Heart right ventricle (tissue), 16 donors: Measurements from ENCODE around the gene ARFGAP1. TPM values are rescaled to one million over a fixed set of nuclear protein-coding genes. Genes with fewer than 3 reads are reported as not detected.

Experiments
- ATAC-seq, 8 donors: fragments of 200-7000 bp; cut with Tn5 transposase; one replicate each; pipeline ENCODE4 v1.9.1; 2020; ENCODE audit warnings: mild to moderate bottlenecking in 8 of 8, moderate library complexity in 8 of 8, moderate number of reproducible peaks in 1 of 8
- DNase-seq, 2 donors: peaks; one replicate each; pipeline ENCODE4 v3.0.0-alpha.2; 2020
- H3K27ac ChIP-seq, 10 donors: fragments of 200-600 bp; sonication (generic) in 2 of 10; one replicate each; pipeline versions ENCODE4 v1.5.0 to v1.8.0; 2020 to 2022; ENCODE audit warnings: mild to moderate bottlenecking in 3 of 10
- H3K27me3 ChIP-seq, 7 donors: fragments of 200-600 bp; one replicate each; pipeline ENCODE4 v1.8.0; 2021 to 2022; ENCODE audit warnings: mild to moderate bottlenecking in 2 of 7
- H3K36me3 ChIP-seq, 9 donors: fragments of 200-600 bp; sonication (generic) in 1 of 9; one replicate each; pipeline versions ENCODE4 v1.5.0 to v1.8.0; 2020 to 2022; ENCODE audit warnings: mild to moderate bottlenecking in 2 of 9
- H3K4me1 ChIP-seq, 9 donors: fragments of 200-600 bp; sonication (generic) in 1 of 9; one replicate each; pipeline versions ENCODE4 v1.5.0 to v1.8.0; 2020 to 2022; ENCODE audit warnings: mild to moderate bottlenecking in 4 of 9
- H3K4me3 ChIP-seq, 10 donors: fragments of 200-600 bp; sonication (generic) in 2 of 10; one replicate each; pipeline versions ENCODE4 v1.5.0 to v1.8.0; 2020 to 2022; ENCODE audit warnings: mild to moderate bottlenecking in 7 of 10, moderate library complexity in 2 of 10
- H3K9me3 ChIP-seq, 11 donors: fragments of 200-600 bp in 10 of 11; sonication (generic) in 2 of 11; one replicate each; pipeline versions ENCODE4 v1.5.0 to v1.8.0; 2013 to 2022; ENCODE audit warnings: mild to moderate bottlenecking in 2 of 11, control low read depth in 1 of 11, moderate library complexity in 1 of 11
- WGBS, 2 donors: extraction: QIAGEN DNeasy Blood & Tissue Kit; methylation state at CpG; one replicate each; pipeline ENCODE4 v1.1.7; 2013; ENCODE audit warnings: inconsistent platforms in 1 of 2; 5-methylcytosine and 5-hydroxymethylcytosine counted together
- intact Hi-C, 10 donors: fragments of 100-400 bp; cut with DNase I; formaldehyde crosslinking; loops; one replicate each; pipeline versions ENCODE4 v1.11.1 to v1.14.2; 2022
- polyA plus RNA-seq, 2 donors: library from polyadenylated mRNA; stranded (reverse); fragments of 200-250 nt; gene quantifications; one replicate each; pipeline ENCODE4 v1.2.3, GENCODE V29; 2013
- total RNA-seq, 10 donors: library from RNA; stranded (reverse); fragmentation: NEBNext Ultra II Directional in 3 of 10; extraction: Animal tissue kit (Norgen Biotek cat#: 25700) in 3 of 10; gene quantifications; one replicate each; pipeline versions ENCODE4 v1.2.1 to v1.2.4, GENCODE V29; 2021 to 2023
- TF ChIP-seq, protein P1 (sequence below), 9 donors: fragments of 200-600 bp; sonication (generic) in 2 of 9; IDR thresholded peaks; one replicate each; pipeline versions ENCODE4 v1.5.0 to v1.8.0; 2021 to 2022; ENCODE audit warnings: antibody characterized with exemption in 9 of 9, mild to moderate bottlenecking in 5 of 9, moderate library complexity in 1 of 9
- donor health status: Arrhythmogenic right ventricular cardiomyopathy.
- donor health status: ischemic (EF 13 %, LVEDD 7.1; RV severe dilation, severe dysfunction).
- donor health status: healthy with polysubstance abuse.
- donor health status: DM: no; HTN: yes; CAD: no.
- donor health status: DM: no; HTN: no; CAD: no.
- donor health status: ischemic (EF 25% LVEDD 6.9; RV normal size, moderate dysfunction).
- donor health status: ischemic (EF 25% LVEDD 5.7; RV mildly dilated, moderate dysfunction).
- donor health status: healthy.
- donor health status: DM: yes; HTN: yes; CAD: no.
- donor health status: Ischemic cardiomyopathy.
- donor health status: ischemic (EF 35%, LVEDD 5.7; RV mildly dilated, moderate dysfunction).
- donor health status: nonischemic (EF 11% LVEDD 7.7; RV severe dilation, severe dysfunction).
- donor health status: DM: yes; HTN: yes; CAD: no.
- donor health status: PGD.
- donor health status: ischemic (EF 29% LVEDD 5.4; RV normal size, mild dysfunction).
- donor health status: nonischemic (EF 23%, LVEDD 6.1; RV moderate dilation, normal function).

ARFGAP1 gene
- total and polyA plus RNA-seq, 12 donors: 20.4 to 72.6 (median 32.3) TPM

DNA sequence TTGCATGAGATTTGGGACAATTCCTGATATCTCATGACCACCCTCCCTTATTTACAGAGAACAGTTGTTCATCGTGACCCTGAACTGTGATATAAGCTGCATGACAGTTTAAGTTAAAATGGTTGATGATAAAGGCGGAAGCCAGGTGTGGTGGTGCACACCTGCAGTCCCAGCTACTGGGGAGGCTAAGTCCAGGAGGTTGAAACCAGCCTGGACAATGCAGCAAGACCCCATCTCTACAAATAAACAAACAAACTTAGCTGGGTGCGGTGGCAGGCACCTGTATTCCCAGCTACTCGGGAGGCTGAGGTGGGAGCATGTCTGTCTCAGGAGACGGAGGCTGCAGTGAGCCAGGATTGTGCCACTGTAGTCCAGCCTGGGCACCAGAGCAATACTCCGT lies 44.4 kb downstream of the ARFGAP1 start:
- Histone ChIP-seq H3K27me3 (peaks cover 0 to 25% (median 5%) of the 10 kb centered on the region in 7 donors), H3K4me3 (no peak overlapping the region), H3K4me1 (peaks cover 0 to 22% (median 0%) of the 10 kb centered on the region in 9 donors), H3K9me3 (no peaks in the 10 kb centered on the region), H3K36me3 (no peaks in the 10 kb centered on the region), H3K27ac (no peak overlapping the region)
- ATAC-seq (no peak), DNase-seq (no peak)
- WGBS, 2 donors: 81 to 94% methylated on average over 6 of the region's 6 CpGs
- intact Hi-C loops: no loop called here
- TF ChIP-seq, protein P1, sequence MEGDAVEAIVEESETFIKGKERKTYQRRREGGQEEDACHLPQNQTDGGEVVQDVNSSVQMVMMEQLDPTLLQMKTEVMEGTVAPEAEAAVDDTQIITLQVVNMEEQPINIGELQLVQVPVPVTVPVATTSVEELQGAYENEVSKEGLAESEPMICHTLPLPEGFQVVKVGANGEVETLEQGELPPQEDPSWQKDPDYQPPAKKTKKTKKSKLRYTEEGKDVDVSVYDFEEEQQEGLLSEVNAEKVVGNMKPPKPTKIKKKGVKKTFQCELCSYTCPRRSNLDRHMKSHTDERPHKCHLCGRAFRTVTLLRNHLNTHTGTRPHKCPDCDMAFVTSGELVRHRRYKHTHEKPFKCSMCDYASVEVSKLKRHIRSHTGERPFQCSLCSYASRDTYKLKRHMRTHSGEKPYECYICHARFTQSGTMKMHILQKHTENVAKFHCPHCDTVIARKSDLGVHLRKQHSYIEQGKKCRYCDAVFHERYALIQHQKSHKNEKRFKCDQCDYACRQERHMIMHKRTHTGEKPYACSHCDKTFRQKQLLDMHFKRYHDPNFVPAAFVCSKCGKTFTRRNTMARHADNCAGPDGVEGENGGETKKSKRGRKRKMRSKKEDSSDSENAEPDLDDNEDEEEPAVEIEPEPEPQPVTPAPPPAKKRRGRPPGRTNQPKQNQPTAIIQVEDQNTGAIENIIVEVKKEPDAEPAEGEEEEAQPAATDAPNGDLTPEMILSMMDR (IDR thresholded peaks at IDR 0.05): no peak

GRCh38 chr20:63317601-63318291 lies 45.1 kb downstream of the ARFGAP1 start:
- H3K36me3 ChIP-seq: no peaks in the 10 kb centered on the region
- no peak overlapping the region for H3K27ac ChIP-seq
- ATAC-seq (no peak), DNase-seq (no peak)
- 85 to 87% methylated on average over 18 of the region's 18 CpGs for WGBS, 2 donors
- H3K9me3 ChIP-seq: no peaks in the 10 kb centered on the region
- intact Hi-C loops: no loop called here
- TF ChIP-seq, protein P1 (IDR thresholded peaks at IDR 0.05): no peak
- peaks cover 0 to 15% (median 0%) of the 10 kb centered on the region in 9 donors for H3K4me1 ChIP-seq
- no peak overlapping the region for H3K4me3 ChIP-seq
- H3K27me3 ChIP-seq: peaks cover 0 to 30% (median 8%) of the 10 kb centered on the region in 7 donors

DNA sequence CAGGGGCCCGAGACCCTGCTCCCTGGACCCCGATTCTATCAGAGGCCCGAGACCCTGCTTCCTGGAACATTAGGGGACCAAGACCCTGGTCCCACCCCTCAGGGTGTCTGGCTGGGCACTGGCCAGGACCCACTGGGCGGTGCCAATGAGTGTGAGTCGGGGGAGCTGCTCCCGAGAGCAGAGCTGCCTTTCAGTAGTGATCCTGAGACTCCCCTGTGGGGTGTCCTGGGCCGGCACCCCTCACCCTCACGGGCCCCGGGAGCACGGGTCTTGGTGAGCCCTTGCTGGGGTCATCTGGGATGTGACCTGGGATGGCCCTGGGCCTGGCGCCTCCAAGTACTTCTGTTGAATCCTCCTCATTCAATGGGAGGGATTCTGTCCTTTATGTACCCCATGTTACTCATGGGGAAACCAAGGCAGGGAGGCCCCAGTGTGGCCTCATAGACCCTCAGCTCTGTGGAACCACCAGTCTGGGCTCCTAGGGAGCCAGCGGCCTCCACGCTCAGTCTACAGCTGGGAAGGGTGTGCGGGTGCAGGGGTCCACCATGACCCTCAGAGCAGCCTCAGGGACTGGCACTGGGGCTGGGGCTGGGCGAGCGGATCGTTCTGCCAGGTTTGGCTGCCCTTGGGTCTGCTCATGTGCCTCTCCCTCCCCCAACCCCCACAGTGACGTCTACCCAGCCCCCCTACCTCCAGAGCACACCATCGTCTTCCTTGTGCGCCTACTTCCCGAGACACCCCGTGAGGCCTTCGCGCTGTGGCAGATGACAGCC lies 46.0 kb downstream of the ARFGAP1 start:
- 90% methylated on average over 24 of the region's 24 CpGs for WGBS, 2 donors
- Histone ChIP-seq H3K27me3 (peaks cover 0 to 29% (median 10%) of the 10 kb centered on the region in 7 donors), H3K4me3 (no peak overlapping the region)

More for the DNA sequence above, 46.0 kb downstream of the ARFGAP1 start:
- intact Hi-C loops: no loop called here
- peaks cover 0 to 12% (median 0%) of the 10 kb centered on the region in 9 donors for H3K4me1 ChIP-seq
- DNase-seq (no peak), ATAC-seq (no peak)
- no peaks in the 10 kb centered on the region for H3K9me3 ChIP-seq
- no peaks in the 10 kb centered on the region for H3K36me3 ChIP-seq
- TF ChIP-seq, protein P1 (IDR thresholded peaks at IDR 0.05): no peak
- no peak overlapping the region for H3K27ac ChIP-seq
